HG02610 (cell line): ENCODE results near the gene CLIC3.
A peak's percentile ranks its signal among the peaks of the same experiment; 100 is the strongest.
"Not testable (repeated sequence)": the region's sequence is repeated elsewhere in the genome, so short reads cannot be mapped to it uniquely, and the experiment has no call there.

Experiments
- ATAC-seq: cut with Tn5 transposase; IDR thresholded peaks from one replicate; pipeline ENCODE4 v1.9.1; 2021; ENCODE audit warnings: mild to moderate bottlenecking, moderate library complexity; ENCODE audit not compliant: unreplicated experiment

Gene CLIC3

GRCh38 chr9:137004285-137004684, 7.9 kb upstream of the CLIC3 start:
- not testable (repeated sequence) for ATAC-seq

- no peak for ATAC-seq
Observed at GRCh38 chr9:137002646-137003041, 6.3 kb upstream of the CLIC3 start.

- no peak for ATAC-seq
Observed at GRCh38 chr9:137001857-137002645, 5.7 kb upstream of the CLIC3 start.

- ATAC-seq = peak; percentile 73
Observed at GRCh38 chr9:137000177-137000930, 4.0 kb upstream of the CLIC3 start.

- no peak for ATAC-seq
Observed at GRCh38 chr9:136997830-136998234, 1.5 kb upstream of the CLIC3 start.

- no peak for ATAC-seq
Observed at GRCh38 chr9:136997371-136997770, 1.0 kb upstream of the CLIC3 start.

GRCh38 chr9:136995772-136996311, 526 bp downstream of the CLIC3 start:
- ATAC-seq = no peak

- ATAC-seq = no peak
Observed at GRCh38 chr9:136995362-136995761, 1.0 kb downstream of the CLIC3 start.

- no peak for ATAC-seq
Observed at GRCh38 chr9:136994888-136995230, 1.5 kb downstream of the CLIC3 start.

GRCh38 chr9:136994180-136994887, 2.0 kb downstream of the CLIC3 start:
- ATAC-seq = no peak

GRCh38 chr9:136992819-136993369, 3.5 kb downstream of the CLIC3 start:
- ATAC-seq = no peak

- ATAC-seq = peak; percentile 68
Observed at GRCh38 chr9:136991993-136992818, 4.2 kb downstream of the CLIC3 start, which contains the start of gene PAXX. Gene PAXX (plus strand): TSS chr9:136992422. CDS start chr9:136992444, 22 bp downstream.

GRCh38 chr9:136990242-136990911, 6.0 kb downstream of the CLIC3 start:
- ATAC-seq = no peak

- ATAC-seq = no peak
Observed at GRCh38 chr9:136988872-136989271, 7.5 kb downstream of the CLIC3 start.

- no peak for ATAC-seq
Observed at GRCh38 chr9:136985853-136986252, 10.5 kb downstream of the CLIC3 start.

GRCh38 chr9:136985027-136985602, 11.3 kb downstream of the CLIC3 start:
- ATAC-seq = no peak

GRCh38 chr9:136984464-136985026, 11.8 kb downstream of the CLIC3 start:
- no peak for ATAC-seq

GRCh38 chr9:136983656-136984314, 12.6 kb downstream of the CLIC3 start:
- ATAC-seq = no peak
